Left renal pelvis (tissue), 4 donors: ENCODE results near the gene ASCC2. TPM values are rescaled to one million over a fixed set of nuclear protein-coding genes. Genes with fewer than 3 reads are reported as not detected.
"Not testable (repeated sequence)": the region's sequence is repeated elsewhere in the genome, so short reads cannot be mapped to it uniquely, and the experiment has no call there.

Experiments
- DNase-seq, 4 donors: peaks; one replicate each; pipeline ENCODE4 v3.0.0-alpha.2; 2013; ENCODE audit warnings: low read depth in 4 of 4, low spot score in 3 of 4
- polyA plus RNA-seq, 4 donors: library from polyadenylated mRNA; unstranded; fragments of 120-200 nt; gene quantifications; one replicate each; pipeline ENCODE4 v1.2.1, GENCODE V29; 2013; ENCODE audit not compliant: insufficient read length in 4 of 4

ASCC2 gene
- polyA plus RNA-seq, 4 donors, result 37.0 to 57.0 (median 42.3) TPM

DNA sequence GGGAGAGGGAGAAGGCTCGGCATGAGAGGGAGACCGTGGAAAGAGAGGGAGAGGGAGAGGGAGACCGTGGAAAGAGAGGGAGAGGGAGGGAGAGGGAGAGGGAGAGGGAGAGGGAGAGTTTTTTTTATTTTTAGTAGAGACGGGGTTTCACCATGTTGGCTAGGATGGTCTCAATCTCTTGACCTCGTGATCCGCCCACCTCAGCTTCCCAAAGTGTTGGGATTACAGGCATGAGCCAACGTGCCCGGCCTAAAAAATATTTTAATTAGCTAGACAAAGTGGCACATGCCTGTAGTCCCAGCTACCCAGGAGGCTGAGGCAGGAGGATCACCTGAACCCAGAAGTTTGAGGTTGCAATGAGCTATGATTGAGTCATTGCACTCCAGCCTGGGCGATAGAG is 21.0 kb upstream of the ASCC2 start:
- not testable (repeated sequence) for DNase-seq

DNA sequence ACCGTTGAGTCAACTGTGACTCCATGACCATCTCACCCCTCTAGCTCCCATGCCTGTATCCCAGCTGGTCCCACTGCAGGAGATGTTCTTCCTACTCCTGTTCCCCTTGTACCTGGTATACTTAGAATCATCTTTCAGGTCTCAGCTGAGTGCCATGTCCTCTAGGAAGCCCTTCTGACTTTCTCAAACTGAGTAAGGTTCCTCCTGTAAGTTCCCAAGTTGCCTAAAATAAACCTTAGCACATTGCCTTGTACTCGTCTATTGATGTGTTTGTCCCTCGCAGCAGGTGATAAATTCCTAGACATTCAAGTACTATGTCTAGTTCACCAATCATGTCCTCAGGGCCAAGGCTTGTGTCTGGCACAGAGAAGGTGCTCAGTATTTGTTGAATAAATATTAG is 18.4 kb upstream of the ASCC2 start:
- no peak for DNase-seq

DNA sequence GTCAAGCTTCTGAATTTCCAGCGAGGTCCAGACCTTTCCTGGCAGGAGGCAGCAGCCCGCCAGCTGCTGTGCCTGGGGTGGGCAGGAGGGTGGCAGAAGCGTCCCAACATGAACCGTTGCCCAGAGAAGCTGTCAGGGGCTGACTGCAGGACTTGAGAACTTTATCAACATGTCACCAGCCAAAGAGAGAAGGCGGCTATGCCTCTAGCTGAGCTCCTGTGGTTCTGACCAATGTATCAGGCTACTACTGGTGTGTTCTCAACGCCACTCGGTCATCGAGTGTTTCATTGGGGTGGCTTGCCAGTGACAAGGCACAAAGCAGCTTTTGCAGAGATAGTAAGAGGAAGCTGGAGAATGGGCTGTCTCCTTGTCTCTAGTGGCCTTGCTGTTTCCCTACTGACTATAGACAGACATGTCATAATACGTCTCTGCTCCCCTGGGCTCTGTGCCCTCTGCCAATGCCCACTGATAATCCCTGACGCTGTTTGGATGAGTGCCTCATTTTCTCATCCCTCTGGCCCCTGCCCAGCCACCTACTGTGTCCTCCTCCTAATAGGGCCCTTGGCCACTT is 17.6 kb upstream of the ASCC2 start:
- no peak for DNase-seq

DNA sequence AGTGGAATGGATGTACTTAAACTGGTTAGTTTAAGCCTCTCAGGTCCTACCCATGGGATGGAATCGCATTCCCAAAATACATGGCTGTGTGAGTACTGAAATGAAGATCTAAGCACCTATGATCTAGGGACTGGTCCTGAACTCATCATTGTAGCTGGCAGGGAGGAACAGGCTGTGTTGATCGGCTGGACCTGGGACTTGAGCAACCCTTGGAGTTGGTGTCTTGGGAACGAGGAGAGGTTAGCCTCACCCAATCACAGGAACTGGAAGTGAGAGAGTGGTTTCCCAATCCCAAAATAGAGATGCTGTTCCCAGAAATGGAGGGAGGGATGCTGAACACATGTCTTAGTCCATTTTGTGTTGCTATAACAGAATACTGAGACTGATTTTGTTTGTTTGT is 16.4 kb upstream of the ASCC2 start:
- no peak for DNase-seq

DNA sequence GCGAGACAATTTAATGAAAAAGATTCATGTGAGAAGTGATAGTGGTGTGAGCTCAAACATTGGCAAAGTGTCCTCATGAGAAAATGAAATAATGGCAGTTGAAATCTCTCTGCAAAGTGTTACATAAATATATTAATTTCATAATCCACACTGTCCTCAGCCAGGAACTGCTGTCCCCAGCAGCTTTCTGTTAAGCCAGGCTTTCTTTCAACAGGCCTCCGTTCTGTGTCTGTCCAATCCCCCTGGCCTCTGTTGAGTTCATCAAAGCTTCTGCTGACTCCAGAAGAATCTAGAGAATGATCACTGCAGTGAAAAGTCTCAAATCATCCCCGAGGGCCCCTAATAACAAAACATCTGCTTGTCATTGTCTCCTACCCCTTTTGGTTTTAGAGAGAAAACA is 10.0 kb upstream of the ASCC2 start:
- DNase-seq, result no peak

DNA sequence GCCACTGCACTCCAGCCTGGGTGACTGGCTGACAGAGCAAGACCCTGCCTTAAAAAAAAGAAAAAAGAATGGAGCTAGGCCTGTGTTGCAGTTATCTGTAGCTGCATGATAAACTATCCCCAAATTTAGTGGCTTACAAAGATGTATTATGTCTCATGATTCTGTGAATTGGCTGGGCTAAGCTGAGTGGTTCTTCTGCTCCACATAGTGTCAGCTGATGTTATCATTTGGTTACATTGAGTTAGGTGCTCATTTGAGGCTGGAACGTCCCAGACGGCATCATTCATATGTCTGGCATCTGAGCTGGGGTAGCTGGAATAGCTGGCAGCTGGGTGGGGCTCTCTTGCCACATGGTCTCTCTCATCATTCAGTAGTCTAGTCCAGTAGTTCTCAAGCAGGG is 8.2 kb upstream of the ASCC2 start:
- no peak for DNase-seq

DNA sequence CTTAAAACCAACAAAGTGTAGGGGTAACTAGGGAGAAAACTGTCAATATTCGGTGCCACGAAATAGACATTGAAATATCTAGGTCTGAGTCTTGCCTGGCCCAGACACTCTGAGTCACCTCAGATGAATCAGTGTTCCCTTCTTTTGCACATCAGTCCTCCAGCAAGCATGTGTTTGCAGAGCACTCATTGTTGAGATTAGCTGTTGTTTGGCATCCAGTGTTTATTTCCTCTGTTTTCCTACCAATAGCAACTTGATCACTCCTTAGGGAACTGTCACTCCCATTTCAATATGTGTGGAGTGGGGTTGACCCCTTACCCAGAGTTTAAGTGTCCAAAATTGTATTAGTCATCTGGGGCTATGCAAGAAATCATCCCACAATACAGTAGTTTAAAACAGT is 4.7 kb upstream of the ASCC2 start:
- DNase-seq, result no peak

DNA sequence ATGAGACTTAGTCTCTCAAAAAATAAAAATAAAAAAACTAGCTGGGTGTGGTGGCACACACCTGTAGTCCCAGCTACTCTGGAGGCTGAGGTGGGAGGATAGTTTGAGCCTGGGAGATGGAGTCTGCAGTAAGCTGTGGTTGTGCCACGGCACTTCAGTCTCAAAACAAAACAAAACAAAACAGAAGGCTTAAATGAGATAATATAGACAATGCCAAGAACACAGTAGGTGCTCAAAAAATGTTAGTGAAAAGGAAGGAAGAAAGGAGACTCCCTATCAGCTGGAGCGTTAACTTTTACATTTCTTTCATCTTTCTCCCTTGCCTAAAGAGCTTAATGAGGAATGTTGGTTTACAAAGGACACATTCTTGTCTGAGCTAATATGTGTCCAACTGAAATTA is 4.1 kb upstream of the ASCC2 start:
- no peak for DNase-seq

DNA sequence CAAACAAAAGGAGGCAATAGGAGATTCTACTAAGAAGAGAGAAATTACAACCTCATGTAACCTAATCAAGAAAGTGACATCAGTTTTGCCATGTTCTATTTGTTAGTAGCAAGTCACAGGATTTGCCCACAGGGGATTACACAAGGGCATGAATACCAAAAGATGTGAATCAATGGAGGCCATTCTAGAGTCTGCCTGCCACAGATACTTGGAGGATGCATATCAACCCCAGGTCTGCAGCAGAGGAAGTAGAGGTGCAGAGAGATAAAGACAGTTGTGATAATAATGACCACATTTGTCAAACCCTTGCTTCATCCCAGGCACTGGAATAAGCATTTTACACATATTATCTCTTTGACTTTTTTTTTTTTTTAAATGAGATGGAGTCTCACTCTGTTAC is 2.4 kb upstream of the ASCC2 start:
- no peak for DNase-seq

DNA sequence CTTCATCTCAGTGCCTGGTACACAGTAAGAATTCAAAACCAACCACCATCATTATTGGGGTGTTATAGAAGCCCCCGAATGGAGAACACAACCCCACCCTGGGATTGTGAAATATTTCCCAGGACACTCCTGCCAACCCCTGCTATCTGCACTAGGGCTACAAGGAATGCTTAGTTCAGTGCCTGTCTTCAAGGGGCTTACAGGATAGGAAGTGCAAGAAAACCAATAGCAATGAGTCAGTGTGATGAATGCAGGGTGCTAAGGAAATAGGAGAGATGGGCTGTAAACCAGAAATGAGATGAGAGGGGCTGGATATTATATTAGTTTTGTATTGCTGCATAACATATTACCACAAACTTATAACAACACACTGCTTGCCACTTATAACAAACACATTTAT is 965 bp upstream of the ASCC2 start:
- DNase-seq, result no peak

DNA sequence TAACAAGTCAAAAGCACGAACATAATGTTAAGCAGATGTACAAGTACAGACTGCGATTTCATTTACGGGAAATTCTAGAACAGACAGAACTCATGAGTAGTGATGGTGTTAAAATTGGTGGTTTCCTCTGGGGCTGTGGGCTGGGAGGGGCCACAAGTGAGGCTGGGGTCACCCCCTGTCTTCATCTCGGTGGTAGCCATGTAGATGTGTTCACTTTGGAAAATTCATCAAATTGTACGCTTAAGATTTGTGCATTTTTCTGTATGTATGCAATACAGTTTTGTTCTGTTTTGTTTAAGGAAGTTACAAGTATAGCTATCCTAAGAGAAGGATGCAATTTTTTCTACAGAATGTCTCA is 504 bp upstream of the ASCC2 start:
- no peak for DNase-seq

DNA sequence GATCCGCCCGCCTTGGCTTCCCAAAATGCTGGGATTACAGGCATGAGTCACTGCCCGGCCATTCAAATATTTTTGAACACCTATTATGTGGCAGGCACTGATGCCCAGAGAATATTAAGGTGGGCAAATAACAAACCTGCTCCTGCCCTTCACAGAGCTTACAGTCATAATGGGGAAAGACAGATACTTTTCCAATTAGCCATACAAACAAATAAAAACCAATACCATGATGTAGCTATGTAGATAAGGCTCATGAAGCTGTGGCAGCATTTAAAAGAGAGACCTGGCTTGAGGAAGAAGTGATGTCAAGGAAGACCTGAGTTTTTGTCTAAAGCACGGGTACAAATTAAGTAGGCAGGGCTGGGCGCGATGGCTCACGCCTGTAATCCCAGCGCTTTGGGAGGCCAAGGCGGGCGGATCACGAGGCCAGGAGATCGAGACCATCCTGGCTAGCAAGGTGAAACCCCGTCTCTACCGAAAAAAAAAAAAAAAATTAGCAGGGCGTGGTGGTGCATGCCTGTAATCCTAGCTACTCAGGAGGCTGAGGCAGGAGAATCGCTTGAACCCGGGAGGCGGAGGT is 1.2 kb downstream of the ASCC2 start:
- DNase-seq, result not testable (repeated sequence)

DNA sequence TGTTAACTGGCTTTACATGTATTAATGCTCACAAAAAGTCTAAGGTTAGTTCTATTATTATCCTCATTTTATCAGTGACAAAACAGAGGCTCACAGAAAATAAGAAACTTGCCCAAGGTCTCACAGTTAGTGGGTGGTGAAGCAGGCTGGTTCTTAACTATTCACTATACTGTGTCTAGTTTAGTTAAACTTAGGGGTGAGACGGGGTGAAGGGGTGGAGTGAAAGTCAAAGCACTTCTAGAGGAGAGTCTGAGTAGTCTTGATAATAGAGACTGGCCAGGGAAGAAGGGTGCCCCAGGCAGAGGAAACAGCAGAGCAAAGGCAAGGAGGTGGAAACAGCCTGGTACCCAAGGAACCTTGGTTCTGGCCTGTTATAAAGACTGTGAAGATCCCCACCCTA is 4.0 kb downstream of the ASCC2 start:
- no peak for DNase-seq

DNA sequence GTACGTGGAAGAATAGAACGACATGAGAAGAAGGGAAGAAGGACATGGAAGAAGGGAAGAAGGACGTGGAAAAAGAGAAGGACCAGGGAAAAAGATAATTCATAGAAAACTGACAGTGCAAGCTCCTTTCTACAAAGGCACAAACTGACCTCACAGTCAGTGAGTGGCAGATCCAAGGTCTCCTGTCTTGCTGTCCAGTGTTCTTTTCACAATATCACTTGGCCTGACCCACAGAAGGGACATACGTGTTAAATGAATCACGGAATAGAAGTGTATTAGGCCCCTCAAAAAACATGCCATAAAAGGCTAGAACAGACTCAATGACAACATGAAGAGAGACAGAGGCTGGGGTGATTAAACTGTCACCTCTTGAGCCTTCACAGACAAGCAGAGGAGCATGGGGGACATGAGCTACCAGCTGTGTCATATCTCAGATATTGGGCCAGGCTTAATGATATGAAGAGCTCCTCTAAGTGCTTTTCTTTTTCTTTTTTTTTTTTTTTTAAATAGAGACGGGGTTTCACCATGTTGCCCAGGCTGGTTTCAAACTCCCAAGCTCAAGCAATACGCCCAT is 4.6 kb downstream of the ASCC2 start:
- DNase-seq, result no peak

DNA sequence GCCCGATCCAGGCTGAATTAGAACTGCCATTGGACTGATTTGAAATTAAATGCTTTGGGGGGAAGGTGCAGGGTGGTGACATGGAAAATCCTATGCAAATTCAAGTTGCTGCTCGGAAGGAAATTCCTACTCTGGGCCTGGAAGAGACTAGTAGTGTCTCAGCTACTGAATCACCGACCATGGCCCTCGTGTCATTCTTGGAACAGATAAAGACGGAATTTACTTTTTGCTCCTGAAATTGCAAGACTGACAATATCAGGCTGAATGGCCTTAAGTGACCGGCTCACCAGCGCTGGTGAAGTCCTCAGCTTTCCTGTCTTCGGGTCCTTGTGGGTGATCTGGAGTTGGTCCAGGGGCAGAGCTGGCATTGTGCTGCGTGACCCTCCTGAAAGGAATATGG is 6.1 kb downstream of the ASCC2 start:
- DNase-seq, result no peak

DNA sequence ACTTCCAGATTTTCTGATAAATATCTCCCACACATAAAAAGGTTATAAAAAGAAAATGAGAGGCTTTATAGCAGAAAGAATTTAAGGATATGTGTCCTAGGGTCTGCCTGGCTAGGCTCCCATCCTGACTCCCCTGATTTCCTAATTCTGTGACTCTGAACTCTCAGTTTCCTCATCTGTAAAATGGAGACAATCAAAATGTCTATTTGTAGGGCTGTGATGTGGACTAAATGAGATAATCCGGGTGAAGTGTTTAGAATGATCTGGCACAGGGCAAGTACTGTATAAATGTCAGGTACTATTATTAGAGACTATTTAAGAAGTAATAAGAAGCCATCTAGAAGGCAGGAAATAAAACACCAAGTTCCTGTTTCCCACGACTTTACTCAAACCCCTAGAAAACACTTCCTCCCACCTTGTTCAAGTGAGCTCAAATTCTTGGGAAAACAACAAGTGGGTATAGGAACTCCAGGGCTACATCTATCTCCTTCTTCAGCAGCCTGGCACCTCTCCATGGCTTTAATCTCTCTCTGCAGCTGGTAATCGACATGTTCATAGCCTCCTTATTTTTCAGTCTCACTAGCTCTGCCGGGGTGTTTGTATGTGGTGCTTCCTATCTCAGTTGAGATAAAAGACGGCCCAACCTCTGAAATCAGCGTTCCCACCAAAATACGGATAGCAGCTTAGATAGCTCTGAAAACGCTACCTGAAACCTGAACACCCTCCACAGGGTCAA is 6.7 kb downstream of the ASCC2 start:
- no peak for DNase-seq

DNA sequence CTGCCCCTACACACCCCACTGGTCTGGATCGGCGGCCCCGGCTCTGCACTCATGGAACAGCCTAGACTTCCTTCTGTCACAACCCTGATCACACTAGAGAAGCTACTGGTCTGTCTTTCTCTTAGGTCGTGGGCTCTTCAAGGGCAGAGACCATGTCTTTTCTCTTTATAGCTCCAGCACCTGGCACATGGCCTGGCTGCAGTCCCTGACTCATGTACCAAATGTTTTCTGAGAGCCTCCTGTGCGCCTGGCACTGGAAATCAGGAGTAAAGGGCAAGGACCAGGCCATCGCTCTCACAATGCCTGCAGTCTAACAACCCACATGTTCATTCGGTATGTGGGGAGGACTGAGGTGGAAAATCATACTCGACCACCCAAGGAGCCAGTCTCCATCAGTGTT is 7.5 kb downstream of the ASCC2 start:
- DNase-seq, result no peak

DNA sequence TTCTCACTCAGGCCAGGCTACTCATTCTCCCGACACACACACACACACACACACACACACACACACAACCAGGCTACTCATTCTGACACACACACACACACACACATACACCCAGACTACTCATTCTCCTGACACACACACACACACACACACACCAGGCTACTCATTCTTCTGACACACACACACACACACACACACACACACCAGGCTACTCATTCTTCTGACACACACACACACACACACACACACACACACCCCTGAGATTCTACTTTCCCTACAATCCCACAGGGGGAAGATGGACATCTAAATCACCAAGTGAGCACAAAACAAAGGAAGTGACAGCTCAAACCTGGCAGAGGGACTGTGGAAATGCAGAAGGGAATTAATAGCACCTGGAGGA is 10.3 kb downstream of the ASCC2 start:
- not testable (repeated sequence) for DNase-seq

DNA sequence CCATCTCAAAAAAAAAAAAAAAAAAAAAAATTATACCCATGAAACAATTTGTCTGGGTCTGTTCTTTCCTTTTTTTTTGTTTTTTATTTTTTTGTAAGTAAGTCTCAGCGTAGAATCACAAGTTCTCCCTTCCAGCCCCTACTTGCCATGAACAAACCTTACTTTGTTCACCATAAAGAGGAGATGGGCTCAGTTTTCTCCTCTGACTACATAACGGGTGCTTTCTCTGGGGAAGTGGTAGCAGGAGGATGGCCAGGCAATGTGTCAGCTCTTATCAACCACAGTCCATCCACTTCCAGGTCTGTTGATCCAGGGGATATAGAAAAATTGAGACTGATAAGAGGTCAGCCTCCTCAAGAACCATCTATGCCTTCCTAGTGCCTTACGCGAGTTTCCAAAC is 11.0 kb downstream of the ASCC2 start:
- DNase-seq, result no peak

DNA sequence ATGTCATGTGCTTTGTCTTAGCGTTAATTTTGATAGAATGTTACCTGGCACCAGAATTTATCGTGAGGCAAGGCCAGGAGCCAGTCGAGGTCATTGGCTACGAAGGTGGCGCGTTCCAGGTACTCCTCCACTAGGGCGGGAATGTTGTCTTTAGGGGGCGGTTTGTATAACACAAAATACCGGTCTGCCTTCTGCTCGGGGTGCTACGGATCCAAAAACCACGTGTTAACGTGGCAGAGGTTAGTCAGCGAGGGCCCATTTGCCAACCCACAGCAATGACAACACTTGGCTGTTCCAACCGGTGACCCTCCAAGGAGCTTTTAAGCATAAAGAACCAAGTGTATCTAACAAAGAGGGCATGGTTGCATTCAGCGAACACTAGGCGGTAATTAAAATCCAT is 12.5 kb downstream of the ASCC2 start:
- no peak for DNase-seq

DNA sequence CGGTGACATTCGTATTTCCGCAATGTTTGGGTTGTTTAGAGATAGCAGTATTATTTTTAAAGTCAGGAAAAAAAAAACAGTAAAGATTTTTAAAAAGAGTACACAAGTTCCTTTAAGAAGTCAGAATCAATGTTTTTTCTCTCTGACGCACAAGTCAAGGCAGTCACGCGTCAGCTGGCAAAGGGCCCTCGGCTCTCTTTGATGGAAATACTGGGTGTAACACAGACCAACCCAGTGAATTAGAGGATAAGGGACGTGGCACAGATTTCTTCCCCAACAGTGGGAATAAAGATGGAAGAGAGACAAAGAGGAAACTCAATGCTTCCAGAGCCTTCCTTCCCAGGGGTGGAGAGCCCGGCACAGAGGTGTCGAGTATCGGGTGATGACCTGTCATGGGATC is 13.4 kb downstream of the ASCC2 start:
- DNase-seq, result no peak

DNA sequence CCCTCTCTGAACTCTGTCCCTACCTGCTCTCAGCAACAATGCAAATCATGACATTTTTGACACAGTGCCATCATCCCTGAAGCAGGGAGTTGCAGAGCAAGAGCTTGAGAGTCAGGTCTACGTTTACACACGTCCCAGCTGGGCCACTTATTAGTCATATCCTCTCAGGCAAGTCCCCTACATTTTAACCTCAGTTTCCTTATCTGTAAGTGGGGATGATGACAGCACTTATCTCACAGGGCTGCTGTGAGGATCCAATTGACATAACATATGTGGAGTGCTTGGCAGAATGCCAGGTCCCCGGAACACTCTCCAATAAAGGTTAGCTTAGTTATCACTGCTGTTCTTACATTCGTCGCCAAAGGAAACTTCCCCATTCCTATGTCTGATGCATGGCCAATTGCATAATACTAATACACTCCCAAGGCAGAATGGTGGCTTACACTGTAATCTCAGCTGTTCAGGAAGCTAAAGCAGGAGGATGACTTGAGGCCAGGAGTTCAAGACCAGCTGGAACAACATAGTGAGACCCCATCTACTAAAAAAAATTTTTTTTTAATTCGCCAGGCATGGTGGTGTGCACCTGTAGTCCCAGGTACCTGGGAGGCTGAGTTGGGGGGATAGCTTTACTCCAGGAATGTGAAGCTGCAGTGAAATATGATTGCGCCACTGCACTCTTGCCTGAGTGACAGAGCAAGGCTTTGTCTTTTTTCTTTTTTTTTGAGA is 16.6 kb downstream of the ASCC2 start:
- DNase-seq, result no peak
